Measurements from ENCODE around the gene PTPRM.

GRCh38 chr18:8196238-8196637 is 629.1 kb downstream of the PTPRM start:
- TF ChIP-seq SMAD3 (CRISPR knock-in tag; IDR thresholded peaks at IDR 0.05; ENCODE audit: borderline replicate concordance): no peak
- no peak for TF ChIP-seq TCF7 (CRISPR knock-in tag; IDR thresholded peaks at IDR 0.05; ENCODE audit: low read depth)
- no peak for TF ChIP-seq ZNF416 (CRISPR knock-in tag; IDR thresholded peaks at IDR 0.05)
- TF ChIP-seq, protein P1, sequence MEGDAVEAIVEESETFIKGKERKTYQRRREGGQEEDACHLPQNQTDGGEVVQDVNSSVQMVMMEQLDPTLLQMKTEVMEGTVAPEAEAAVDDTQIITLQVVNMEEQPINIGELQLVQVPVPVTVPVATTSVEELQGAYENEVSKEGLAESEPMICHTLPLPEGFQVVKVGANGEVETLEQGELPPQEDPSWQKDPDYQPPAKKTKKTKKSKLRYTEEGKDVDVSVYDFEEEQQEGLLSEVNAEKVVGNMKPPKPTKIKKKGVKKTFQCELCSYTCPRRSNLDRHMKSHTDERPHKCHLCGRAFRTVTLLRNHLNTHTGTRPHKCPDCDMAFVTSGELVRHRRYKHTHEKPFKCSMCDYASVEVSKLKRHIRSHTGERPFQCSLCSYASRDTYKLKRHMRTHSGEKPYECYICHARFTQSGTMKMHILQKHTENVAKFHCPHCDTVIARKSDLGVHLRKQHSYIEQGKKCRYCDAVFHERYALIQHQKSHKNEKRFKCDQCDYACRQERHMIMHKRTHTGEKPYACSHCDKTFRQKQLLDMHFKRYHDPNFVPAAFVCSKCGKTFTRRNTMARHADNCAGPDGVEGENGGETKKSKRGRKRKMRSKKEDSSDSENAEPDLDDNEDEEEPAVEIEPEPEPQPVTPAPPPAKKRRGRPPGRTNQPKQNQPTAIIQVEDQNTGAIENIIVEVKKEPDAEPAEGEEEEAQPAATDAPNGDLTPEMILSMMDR (IDR thresholded peaks at IDR 0.05): no peak
- no peak for TF ChIP-seq ATF3 (CRISPR knock-in tag; conservative IDR thresholded peaks at IDR 0.05)
- no peak for TF ChIP-seq ZNF671 (CRISPR knock-in tag; IDR thresholded peaks at IDR 0.05)
